WTC11 (cell line): ENCODE measurements around the gene FAM174B. TPM values are rescaled to one million over a fixed set of nuclear protein-coding genes. Genes with fewer than 3 reads are reported as not detected.

Experiments
- ATAC-seq: fragments of 200-7000 bp; cut with Tn5 transposase; 2 replicates; pipeline ENCODE4 v1.10.0; 2021; ENCODE audit warnings: mild to moderate bottlenecking, moderate library complexity
- CTCF ChIA-PET: fragments of 300-600 bp; sonication (Branson Sonifier 250); formaldehyde crosslinking; loops from one replicate; lab custom pipeline; 2021; ENCODE audit warnings: antibody characterized with exemption; lab: Charles Lee
- POLR2A ChIA-PET: fragments of 350-600 bp; sonication (Branson Sonifier 250); formaldehyde crosslinking; loops from one replicate; lab custom pipeline; 2021; ENCODE audit warnings: antibody characterized with exemption; lab: Charles Lee
- DNase-seq: peaks from one replicate; pipeline ENCODE4 v3.0.0; 2021; ENCODE audit warnings: low spot score
- H3K27ac Mint-ChIP-seq: 2 replicates; pipeline ENCODE4 v1.8.0; 2021; ENCODE audit warnings: mixed read lengths
- H3K27me3 Mint-ChIP-seq: 2 replicates; pipeline ENCODE4 v1.8.0; 2021; ENCODE audit warnings: low read depth, mild to moderate bottlenecking, moderate library complexity, mixed read lengths
- H3K36me3 Mint-ChIP-seq: 2 replicates; pipeline ENCODE4 v1.8.0; 2021; ENCODE audit warnings: mixed read lengths
- H3K4me1 Mint-ChIP-seq: 2 replicates; pipeline ENCODE4 v1.8.0; 2022; ENCODE audit warnings: mixed read lengths
- H3K4me3 Mint-ChIP-seq: 2 replicates; pipeline ENCODE4 v1.8.0; 2021; ENCODE audit warnings: mild to moderate bottlenecking, moderate library complexity, mixed read lengths
- H3K9me3 Mint-ChIP-seq: 2 replicates; pipeline ENCODE4 v1.8.0; 2021; ENCODE audit warnings: mixed read lengths
- CREM ChIP-seq: sonication (generic); formaldehyde crosslinking; IDR thresholded peaks from 2 replicates; pipeline ENCODE4 v1.8.1; 2022; ENCODE audit warnings: mild to moderate bottlenecking, missing genetic modification reagents, moderate library complexity
- GABPB1 ChIP-seq: sonication (generic); formaldehyde crosslinking; IDR thresholded peaks from 2 replicates; pipeline ENCODE4 v1.8.1; 2023; ENCODE audit warnings: mild to moderate bottlenecking, missing genetic modification reagents
- GRHL2 ChIP-seq: fragments of 250-450 bp; sonication (Bioruptor Pico); IDR thresholded peaks from 2 replicates; pipeline ENCODE4 v1.8.0; 2022; ENCODE audit warnings: mild to moderate bottlenecking, moderate library complexity; ENCODE audit not compliant: insufficient replicate concordance, severe bottlenecking
- GTF2I ChIP-seq: fragments of 250-450 bp; sonication (Bioruptor Pico); conservative IDR thresholded peaks from 2 replicates; pipeline ENCODE4 v1.4.0; 2021; ENCODE audit warnings: mild to moderate bottlenecking
- HMGA2 ChIP-seq: fragments of 250-450 bp; sonication (Bioruptor Pico); IDR thresholded peaks from 2 replicates; pipeline ENCODE4 v1.4.0; 2021; ENCODE audit warnings: mild to moderate bottlenecking, moderate library complexity
- IRF2 ChIP-seq: sonication (generic); formaldehyde crosslinking; IDR thresholded peaks from 2 replicates; pipeline ENCODE4 v1.8.0; 2022; ENCODE audit warnings: low read depth, missing genetic modification reagents, borderline replicate concordance
- KAT7 ChIP-seq: sonication (generic); formaldehyde crosslinking; IDR thresholded peaks from 2 replicates; pipeline ENCODE4 v1.8.1; 2023; ENCODE audit warnings: missing genetic modification reagents, mild to moderate bottlenecking, borderline replicate concordance
- NFE2L1 ChIP-seq: sonication (generic); formaldehyde crosslinking; IDR thresholded peaks from 2 replicates; pipeline ENCODE4 v1.8.1; 2023; ENCODE audit warnings: missing genetic modification reagents
- RORB ChIP-seq: fragments of 250-450 bp; sonication (Bioruptor Pico); IDR thresholded peaks from 2 replicates; pipeline ENCODE4 v1.9.0; 2021; ENCODE audit warnings: mild to moderate bottlenecking
- TEAD1 ChIP-seq: sonication (generic); formaldehyde crosslinking; IDR thresholded peaks from 2 replicates; pipeline ENCODE4 v1.8.0; 2022; ENCODE audit warnings: mild to moderate bottlenecking, missing genetic modification reagents
- ZNF121 ChIP-seq: sonication (generic); formaldehyde crosslinking; IDR thresholded peaks from 2 replicates; pipeline ENCODE4 v1.8.0; 2023; ENCODE audit warnings: missing genetic modification reagents
- total RNA-seq: library from RNA; stranded (reverse); gene quantifications from 3 replicates; pipeline ENCODE4 v1.2.3, GENCODE V29; 2021
- TF ChIP-seq, protein P1 (sequence below): fragments of 250-450 bp; sonication (Bioruptor Pico); IDR thresholded peaks from 2 replicates; pipeline ENCODE4 v1.9.0; 2021; ENCODE audit warnings: moderate library complexity, mild to moderate bottlenecking, inconsistent platforms, borderline replicate concordance
- TF ChIP-seq, protein P2 (sequence below): sonication (generic); formaldehyde crosslinking; IDR thresholded peaks from 2 replicates; pipeline ENCODE4 v1.8.0; 2022; ENCODE audit warnings: mild to moderate bottlenecking, missing genetic modification reagents
- TF ChIP-seq, protein P3 (sequence below): sonication (generic); formaldehyde crosslinking; IDR thresholded peaks from 2 replicates; pipeline ENCODE4 v1.8.0; 2023; ENCODE audit warnings: missing genetic modification reagents, mild to moderate bottlenecking, borderline replicate concordance
- TF ChIP-seq, protein P4 (sequence below): fragments of 250-450 bp; sonication (Bioruptor Pico); IDR thresholded peaks from 2 replicates; pipeline ENCODE4 v1.9.0; 2021; ENCODE audit warnings: mild to moderate bottlenecking
- TF ChIP-seq, protein P5 (sequence below): fragments of 250-450 bp; sonication (Bioruptor Pico); conservative IDR thresholded peaks from 2 replicates; pipeline ENCODE4 v1.9.0; 2021; ENCODE audit warnings: mild to moderate bottlenecking
- TF ChIP-seq, protein P6 (sequence below): sonication (generic); formaldehyde crosslinking; IDR thresholded peaks from 2 replicates; pipeline ENCODE4 v1.8.1; 2023; ENCODE audit warnings: mild to moderate bottlenecking, missing genetic modification reagents, borderline replicate concordance
- TF ChIP-seq, protein P7 (sequence below): fragments of 250-450 bp; sonication (Bioruptor Pico); IDR thresholded peaks from 2 replicates; pipeline ENCODE4 v2.1.2; 2022; ENCODE audit warnings: mild to moderate bottlenecking, moderate library complexity

The FAM174B gene
- total RNA-seq, 1 experiment from 2014 or later = 22.1 TPM

DNA sequence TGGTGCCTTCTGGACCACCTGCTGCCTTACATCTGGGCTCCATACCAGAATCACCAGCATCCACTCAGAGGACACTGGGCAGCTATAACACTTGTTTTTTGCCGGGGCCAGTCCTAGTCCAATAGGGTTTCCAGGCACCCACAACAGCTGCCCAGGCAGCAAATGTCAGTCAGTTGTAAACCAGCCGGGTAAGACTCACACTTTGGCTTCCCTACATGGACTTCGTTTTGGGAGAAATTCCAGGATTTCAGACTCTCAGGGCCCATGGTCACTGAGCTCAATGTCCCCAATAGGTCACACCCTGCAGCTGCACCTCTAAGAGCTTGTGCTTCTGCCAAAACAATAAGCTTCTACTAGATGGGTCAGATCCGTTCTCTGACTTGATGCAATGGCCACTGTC is 83.8 kb downstream of the FAM174B start:
- DNase-seq (no peak), ATAC-seq (no peak)
- no peaks in the 10 kb centered on the region for H3K4me1 Mint-ChIP-seq
- ChIA-PET CTCF (no interaction called here), POLR2A (no interaction called here)
- no peak overlapping the region for H3K4me3 Mint-ChIP-seq
- no peaks in the 10 kb centered on the region for H3K36me3 Mint-ChIP-seq
- H3K27me3 Mint-ChIP-seq = peaks cover 6% of the 10 kb centered on the region
- peaks cover 12% of the 10 kb centered on the region for H3K9me3 Mint-ChIP-seq
- no peak overlapping the region for H3K27ac Mint-ChIP-seq
- TF ChIP-seq GTF2I (CRISPR knock-in tag) (no peak), GRHL2 (CRISPR knock-in tag) (no peak), GABPB1 (no peak), ZNF121 (CRISPR knock-in tag) (no peak), CREM (CRISPR knock-in tag) (no peak), TEAD1 (CRISPR knock-in tag) (no peak), NFE2L1 (CRISPR knock-in tag) (no peak)
- TF ChIP-seq, protein P1, sequence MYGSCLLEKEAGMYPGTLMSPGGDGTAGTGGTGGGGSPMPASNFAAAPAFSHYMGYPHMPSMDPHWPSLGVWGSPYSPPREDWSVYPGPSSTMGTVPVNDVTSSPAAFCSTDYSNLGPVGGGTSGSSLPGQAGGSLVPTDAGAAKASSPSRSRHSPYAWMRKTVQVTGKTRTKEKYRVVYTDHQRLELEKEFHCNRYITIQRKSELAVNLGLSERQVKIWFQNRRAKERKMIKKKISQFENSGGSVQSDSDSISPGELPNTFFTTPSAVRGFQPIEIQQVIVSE (CRISPR knock-in tag) = no peak
- TF ChIP-seq, protein P2, sequence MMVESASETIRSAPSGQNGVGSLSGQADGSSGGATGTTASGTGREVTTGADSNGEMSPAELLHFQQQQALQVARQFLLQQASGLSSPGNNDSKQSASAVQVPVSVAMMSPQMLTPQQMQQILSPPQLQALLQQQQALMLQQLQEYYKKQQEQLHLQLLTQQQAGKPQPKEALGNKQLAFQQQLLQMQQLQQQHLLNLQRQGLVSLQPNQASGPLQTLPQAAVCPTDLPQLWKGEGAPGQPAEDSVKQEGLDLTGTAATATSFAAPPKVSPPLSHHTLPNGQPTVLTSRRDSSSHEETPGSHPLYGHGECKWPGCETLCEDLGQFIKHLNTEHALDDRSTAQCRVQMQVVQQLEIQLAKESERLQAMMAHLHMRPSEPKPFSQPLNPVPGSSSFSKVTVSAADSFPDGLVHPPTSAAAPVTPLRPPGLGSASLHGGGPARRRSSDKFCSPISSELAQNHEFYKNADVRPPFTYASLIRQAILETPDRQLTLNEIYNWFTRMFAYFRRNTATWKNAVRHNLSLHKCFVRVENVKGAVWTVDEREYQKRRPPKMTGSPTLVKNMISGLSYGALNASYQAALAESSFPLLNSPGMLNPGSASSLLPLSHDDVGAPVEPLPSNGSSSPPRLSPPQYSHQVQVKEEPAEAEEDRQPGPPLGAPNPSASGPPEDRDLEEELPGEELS (CRISPR knock-in tag) = no peak
- TF ChIP-seq, protein P3, sequence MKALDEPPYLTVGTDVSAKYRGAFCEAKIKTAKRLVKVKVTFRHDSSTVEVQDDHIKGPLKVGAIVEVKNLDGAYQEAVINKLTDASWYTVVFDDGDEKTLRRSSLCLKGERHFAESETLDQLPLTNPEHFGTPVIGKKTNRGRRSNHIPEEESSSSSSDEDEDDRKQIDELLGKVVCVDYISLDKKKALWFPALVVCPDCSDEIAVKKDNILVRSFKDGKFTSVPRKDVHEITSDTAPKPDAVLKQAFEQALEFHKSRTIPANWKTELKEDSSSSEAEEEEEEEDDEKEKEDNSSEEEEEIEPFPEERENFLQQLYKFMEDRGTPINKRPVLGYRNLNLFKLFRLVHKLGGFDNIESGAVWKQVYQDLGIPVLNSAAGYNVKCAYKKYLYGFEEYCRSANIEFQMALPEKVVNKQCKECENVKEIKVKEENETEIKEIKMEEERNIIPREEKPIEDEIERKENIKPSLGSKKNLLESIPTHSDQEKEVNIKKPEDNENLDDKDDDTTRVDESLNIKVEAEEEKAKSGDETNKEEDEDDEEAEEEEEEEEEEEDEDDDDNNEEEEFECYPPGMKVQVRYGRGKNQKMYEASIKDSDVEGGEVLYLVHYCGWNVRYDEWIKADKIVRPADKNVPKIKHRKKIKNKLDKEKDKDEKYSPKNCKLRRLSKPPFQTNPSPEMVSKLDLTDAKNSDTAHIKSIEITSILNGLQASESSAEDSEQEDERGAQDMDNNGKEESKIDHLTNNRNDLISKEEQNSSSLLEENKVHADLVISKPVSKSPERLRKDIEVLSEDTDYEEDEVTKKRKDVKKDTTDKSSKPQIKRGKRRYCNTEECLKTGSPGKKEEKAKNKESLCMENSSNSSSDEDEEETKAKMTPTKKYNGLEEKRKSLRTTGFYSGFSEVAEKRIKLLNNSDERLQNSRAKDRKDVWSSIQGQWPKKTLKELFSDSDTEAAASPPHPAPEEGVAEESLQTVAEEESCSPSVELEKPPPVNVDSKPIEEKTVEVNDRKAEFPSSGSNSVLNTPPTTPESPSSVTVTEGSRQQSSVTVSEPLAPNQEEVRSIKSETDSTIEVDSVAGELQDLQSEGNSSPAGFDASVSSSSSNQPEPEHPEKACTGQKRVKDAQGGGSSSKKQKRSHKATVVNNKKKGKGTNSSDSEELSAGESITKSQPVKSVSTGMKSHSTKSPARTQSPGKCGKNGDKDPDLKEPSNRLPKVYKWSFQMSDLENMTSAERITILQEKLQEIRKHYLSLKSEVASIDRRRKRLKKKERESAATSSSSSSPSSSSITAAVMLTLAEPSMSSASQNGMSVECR (CRISPR knock-in tag) = no peak
- TF ChIP-seq, protein P4, sequence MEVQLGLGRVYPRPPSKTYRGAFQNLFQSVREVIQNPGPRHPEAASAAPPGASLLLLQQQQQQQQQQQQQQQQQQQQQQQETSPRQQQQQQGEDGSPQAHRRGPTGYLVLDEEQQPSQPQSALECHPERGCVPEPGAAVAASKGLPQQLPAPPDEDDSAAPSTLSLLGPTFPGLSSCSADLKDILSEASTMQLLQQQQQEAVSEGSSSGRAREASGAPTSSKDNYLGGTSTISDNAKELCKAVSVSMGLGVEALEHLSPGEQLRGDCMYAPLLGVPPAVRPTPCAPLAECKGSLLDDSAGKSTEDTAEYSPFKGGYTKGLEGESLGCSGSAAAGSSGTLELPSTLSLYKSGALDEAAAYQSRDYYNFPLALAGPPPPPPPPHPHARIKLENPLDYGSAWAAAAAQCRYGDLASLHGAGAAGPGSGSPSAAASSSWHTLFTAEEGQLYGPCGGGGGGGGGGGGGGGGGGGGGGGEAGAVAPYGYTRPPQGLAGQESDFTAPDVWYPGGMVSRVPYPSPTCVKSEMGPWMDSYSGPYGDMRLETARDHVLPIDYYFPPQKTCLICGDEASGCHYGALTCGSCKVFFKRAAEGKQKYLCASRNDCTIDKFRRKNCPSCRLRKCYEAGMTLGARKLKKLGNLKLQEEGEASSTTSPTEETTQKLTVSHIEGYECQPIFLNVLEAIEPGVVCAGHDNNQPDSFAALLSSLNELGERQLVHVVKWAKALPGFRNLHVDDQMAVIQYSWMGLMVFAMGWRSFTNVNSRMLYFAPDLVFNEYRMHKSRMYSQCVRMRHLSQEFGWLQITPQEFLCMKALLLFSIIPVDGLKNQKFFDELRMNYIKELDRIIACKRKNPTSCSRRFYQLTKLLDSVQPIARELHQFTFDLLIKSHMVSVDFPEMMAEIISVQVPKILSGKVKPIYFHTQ (CRISPR knock-in tag) = no peak

DNA sequence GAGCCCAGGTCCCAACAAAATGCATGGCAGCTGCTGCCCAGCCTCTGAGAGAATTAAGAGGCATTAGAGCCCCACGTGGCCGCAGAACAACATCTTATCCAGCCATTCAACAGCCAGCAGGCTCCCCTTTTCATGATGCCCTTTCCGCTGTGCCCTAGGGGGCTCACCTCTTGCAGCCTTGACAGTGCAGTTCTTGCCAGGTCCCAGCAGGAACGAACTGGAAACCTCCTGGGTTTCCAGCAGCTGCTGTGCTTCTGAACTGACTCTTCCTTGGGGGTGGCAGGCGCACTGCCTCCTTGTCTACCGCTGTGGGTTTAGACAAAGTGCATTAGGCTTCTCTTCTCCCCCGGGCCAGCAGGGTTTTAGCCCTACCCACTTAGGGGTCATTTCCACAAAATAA is 85.2 kb downstream of the FAM174B start:
- Mint-ChIP-seq H3K9me3 (peaks cover 18% of the 10 kb centered on the region), H3K36me3 (no peaks in the 10 kb centered on the region), H3K27ac (no peak overlapping the region), H3K4me3 (no peak overlapping the region), H3K4me1 (no peaks in the 10 kb centered on the region), H3K27me3 (peaks cover 6% of the 10 kb centered on the region)
- CTCF ChIA-PET = interaction anchor here (0.7 kb wide), 1 partner anchor 108 kb away, joined by 3 read pairs; no protein-coding TSS in a partner anchor
- POLR2A ChIA-PET = no interaction called here
- ATAC-seq (no peak), DNase-seq (no peak)
- TF ChIP-seq KAT7 (CRISPR knock-in tag) (no peak), IRF2 (CRISPR knock-in tag) (no peak), HMGA2 (CRISPR knock-in tag) (no peak), RORB (CRISPR knock-in tag) (no peak)
- TF ChIP-seq, protein P5, sequence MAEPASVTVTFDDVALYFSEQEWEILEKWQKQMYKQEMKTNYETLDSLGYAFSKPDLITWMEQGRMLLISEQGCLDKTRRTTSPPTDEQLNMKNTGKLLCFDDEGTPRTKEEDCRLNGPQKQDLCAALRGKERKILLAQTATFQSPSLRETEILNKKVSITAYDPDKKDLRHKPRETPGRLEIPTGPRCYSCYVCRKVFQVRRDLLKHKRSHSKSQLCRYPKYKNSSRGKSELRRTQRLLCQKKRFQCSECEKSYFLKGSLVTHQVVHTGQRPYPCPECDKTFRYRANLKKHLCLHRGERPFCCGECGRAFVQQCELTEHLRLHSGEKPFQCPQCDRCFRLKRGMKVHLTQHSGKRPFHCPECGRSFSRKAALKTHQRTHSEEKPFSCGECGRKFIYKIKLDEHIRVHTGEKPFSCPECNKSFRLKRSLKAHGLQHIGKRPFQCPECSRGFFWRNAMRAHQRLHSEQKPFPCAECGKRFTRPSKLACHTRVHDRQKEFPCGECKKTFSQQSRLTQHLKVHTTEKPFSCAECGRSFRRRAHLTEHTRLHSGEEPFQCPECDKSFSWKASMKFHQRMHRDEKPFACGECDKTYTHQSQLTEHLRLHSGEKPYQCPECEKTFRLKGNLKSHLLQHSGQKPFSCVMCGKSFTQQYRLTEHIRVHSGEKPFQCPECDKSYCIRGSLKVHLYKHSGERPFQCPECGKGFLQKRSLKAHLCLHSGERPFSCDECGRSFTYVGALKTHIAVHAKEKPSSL (CRISPR knock-in tag) = no peak
- TF ChIP-seq, protein P6, sequence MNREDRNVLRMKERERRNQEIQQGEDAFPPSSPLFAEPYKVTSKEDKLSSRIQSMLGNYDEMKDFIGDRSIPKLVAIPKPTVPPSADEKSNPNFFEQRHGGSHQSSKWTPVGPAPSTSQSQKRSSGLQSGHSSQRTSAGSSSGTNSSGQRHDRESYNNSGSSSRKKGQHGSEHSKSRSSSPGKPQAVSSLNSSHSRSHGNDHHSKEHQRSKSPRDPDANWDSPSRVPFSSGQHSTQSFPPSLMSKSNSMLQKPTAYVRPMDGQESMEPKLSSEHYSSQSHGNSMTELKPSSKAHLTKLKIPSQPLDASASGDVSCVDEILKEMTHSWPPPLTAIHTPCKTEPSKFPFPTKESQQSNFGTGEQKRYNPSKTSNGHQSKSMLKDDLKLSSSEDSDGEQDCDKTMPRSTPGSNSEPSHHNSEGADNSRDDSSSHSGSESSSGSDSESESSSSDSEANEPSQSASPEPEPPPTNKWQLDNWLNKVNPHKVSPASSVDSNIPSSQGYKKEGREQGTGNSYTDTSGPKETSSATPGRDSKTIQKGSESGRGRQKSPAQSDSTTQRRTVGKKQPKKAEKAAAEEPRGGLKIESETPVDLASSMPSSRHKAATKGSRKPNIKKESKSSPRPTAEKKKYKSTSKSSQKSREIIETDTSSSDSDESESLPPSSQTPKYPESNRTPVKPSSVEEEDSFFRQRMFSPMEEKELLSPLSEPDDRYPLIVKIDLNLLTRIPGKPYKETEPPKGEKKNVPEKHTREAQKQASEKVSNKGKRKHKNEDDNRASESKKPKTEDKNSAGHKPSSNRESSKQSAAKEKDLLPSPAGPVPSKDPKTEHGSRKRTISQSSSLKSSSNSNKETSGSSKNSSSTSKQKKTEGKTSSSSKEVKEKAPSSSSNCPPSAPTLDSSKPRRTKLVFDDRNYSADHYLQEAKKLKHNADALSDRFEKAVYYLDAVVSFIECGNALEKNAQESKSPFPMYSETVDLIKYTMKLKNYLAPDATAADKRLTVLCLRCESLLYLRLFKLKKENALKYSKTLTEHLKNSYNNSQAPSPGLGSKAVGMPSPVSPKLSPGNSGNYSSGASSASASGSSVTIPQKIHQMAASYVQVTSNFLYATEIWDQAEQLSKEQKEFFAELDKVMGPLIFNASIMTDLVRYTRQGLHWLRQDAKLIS (CRISPR knock-in tag) = no peak
- TF ChIP-seq, protein P7, sequence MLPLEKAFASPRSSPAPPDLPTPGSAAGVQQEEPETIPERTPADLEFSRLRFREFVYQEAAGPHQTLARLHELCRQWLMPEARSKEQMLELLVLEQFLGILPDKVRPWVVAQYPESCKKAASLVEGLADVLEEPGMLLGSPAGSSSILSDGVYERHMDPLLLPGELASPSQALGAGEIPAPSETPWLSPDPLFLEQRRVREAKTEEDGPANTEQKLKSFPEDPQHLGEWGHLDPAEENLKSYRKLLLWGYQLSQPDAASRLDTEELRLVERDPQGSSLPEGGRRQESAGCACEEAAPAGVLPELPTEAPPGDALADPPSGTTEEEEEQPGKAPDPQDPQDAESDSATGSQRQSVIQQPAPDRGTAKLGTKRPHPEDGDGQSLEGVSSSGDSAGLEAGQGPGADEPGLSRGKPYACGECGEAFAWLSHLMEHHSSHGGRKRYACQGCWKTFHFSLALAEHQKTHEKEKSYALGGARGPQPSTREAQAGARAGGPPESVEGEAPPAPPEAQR = no peak
